Stimulated activated CD4-positive, alpha-beta T cell treated with anti-CD3 and anti-CD28 coated beads, Interleukin-2, amount 100 ng/mL, for 24 hours (primary cell): ENCODE data around the gene OR56A3.

Experiments
- DNase-seq, 2 donors: peaks; one replicate each; pipeline ENCODE4 v3.0.0-alpha.2; 2020

Gene OR56A3

GRCh38 chr11:5983443-5983842 lies 41.4 kb downstream of the OR56A3 start:
- DNase-seq = no peak

- no peak for DNase-seq
Measured at GRCh38 chr11:5986885-5987284, 44.8 kb downstream of the OR56A3 start, which contains the start of gene OR52L1. Gene OR52L1, minus strand, starts transcription at chr11:5986985. Its CDS starts 55 bp downstream, at chr11:5986930.

- no peak for DNase-seq
Measured at GRCh38 chr11:5989203-5989602, 47.2 kb downstream of the OR56A3 start.

GRCh38 chr11:5992150-5992549 lies 50.1 kb downstream of the OR56A3 start:
- no peak for DNase-seq

GRCh38 chr11:5992604-5993251 lies 50.7 kb downstream of the OR56A3 start:
- DNase-seq = no peak

GRCh38 chr11:5994791-5995190 lies 52.7 kb downstream of the OR56A3 start:
- no peak for DNase-seq
